K562 (cell line): Measurements from ENCODE around the gene PAK1IP1. TPM values are rescaled to one million over a fixed set of nuclear protein-coding genes. Genes with fewer than 3 reads are reported as not detected.

Experiments used
- ATF1 ChIP-seq, 2 experiments: fragments of 450-650 bp in 1 of 2; IDR thresholded peaks; 2 replicates each; pipeline ENCODE4 v1.6.1; 2016; ENCODE audit warnings: missing compliant biosample characterization in 1 of 2, missing genetic modification characterization in 1 of 2
- ATF7 ChIP-seq: fragments of 450-650 bp; IDR thresholded peaks from 2 replicates; pipeline ENCODE4 v1.7.1; 2014; ENCODE audit warnings: mild to moderate bottlenecking, moderate library complexity
- BDP1 ChIP-seq: IDR thresholded peaks from 3 replicates; pipeline ENCODE4 v1.6.1; 2011; ENCODE audit not compliant: insufficient read length, insufficient read depth
- BRD4 ChIP-seq: fragments of 200-600 bp; sonication (generic); IDR thresholded peaks from 2 replicates; pipeline ENCODE4 v1.6.1; 2017; ENCODE audit warnings: inconsistent platforms
- CHD2 ChIP-seq: IDR thresholded peaks from 2 replicates; pipeline ENCODE4 v1.6.1; 2011; ENCODE audit warnings: low read depth, low read length
- CTCF ChIP-seq, 3 experiments: IDR thresholded peaks in 2 of 3; conservative IDR thresholded peaks in 1 of 3; 2 replicates each; pipeline ENCODE4 v1.5.1; 2011 to 2012; ENCODE audit warnings: low read length in 3 of 3, mild to moderate bottlenecking in 3 of 3, control low read depth in 2 of 3, improper control_type of control experiment in 1 of 3, inconsistent platforms in 1 of 3, low read depth in 1 of 3, mixed read lengths in 1 of 3, moderate library complexity in 1 of 3; ENCODE audit not compliant: insufficient read depth in 2 of 3
- HDAC8 ChIP-seq: fragments of 450-650 bp; IDR thresholded peaks from 2 replicates; pipeline ENCODE4 v1.6.1; 2016; ENCODE audit warnings: mild to moderate bottlenecking, missing genetic modification characterization, moderate library complexity, missing compliant biosample characterization
- ID3 ChIP-seq, 2 experiments: fragments of 250-450 bp in 1 of 2; fragments of 450-650 bp in 1 of 2; sonication (Bioruptor Pico) in 1 of 2; IDR thresholded peaks; 2 replicates each; pipeline versions ENCODE4 v1.6.1 to v1.8.0; 2016 to 2021; ENCODE audit warnings: mild to moderate bottlenecking in 2 of 2, moderate library complexity in 2 of 2, missing compliant biosample characterization in 1 of 2, missing genetic modification characterization in 1 of 2
- IRF1 ChIP-seq: sonication (generic); formaldehyde crosslinking; IDR thresholded peaks from 2 replicates; pipeline ENCODE4 v1.8.0; 2022; ENCODE audit warnings: missing genetic modification reagents, mild to moderate bottlenecking, borderline replicate concordance
- KDM5B ChIP-seq: fragments of 200-600 bp; sonication (generic); IDR thresholded peaks from 2 replicates; pipeline ENCODE4 v1.6.1; 2012; ENCODE audit warnings: low read depth, mild to moderate bottlenecking, moderate library complexity, low read length, control low read depth, inconsistent platforms; ENCODE audit not compliant: insufficient replicate concordance
- KLF1 ChIP-seq: fragments of 450-650 bp; IDR thresholded peaks from 2 replicates; pipeline ENCODE4 v1.6.1; 2016; ENCODE audit warnings: missing genetic modification characterization, missing compliant biosample characterization
- MEF2D ChIP-seq: conservative IDR thresholded peaks from 2 replicates; pipeline ENCODE4 v1.6.1; 2016; ENCODE audit warnings: low read depth, missing genetic modification characterization, missing compliant biosample characterization
- PML ChIP-seq: IDR thresholded peaks from 2 replicates; pipeline ENCODE4 v1.6.1; 2012; ENCODE audit warnings: low read length, inconsistent platforms
- SIN3A ChIP-seq, 2 experiments: fragments of 150-350 bp in 1 of 2; IDR thresholded peaks; 2 replicates each; pipeline ENCODE4 v1.6.1; 2011 to 2016; ENCODE audit warnings: borderline replicate concordance in 2 of 2, low read depth in 2 of 2, low read length in 2 of 2, mild to moderate bottlenecking in 2 of 2, moderate library complexity in 2 of 2; ENCODE audit not compliant: control insufficient read depth in 1 of 2
- SRF ChIP-seq, 2 experiments: fragments of 250-450, 450-650 bp in 1 of 2; sonication (Bioruptor Pico) in 1 of 2; sonication (generic) in 1 of 2; formaldehyde crosslinking; IDR thresholded peaks; 2 replicates each; pipeline versions ENCODE4 v1.5.0 to v1.5.1; 2020 to 2022; ENCODE audit warnings: mild to moderate bottlenecking in 1 of 2, missing genetic modification reagents in 1 of 2
- SRSF3 ChIP-seq: fragments of 200-400 bp; formaldehyde crosslinking; IDR thresholded peaks from 2 replicates; pipeline ENCODE4 v1.6.1; 2016; ENCODE audit warnings: mild to moderate bottlenecking, low read length, moderate library complexity; ENCODE audit not compliant: insufficient read depth
- TAF15 ChIP-seq: fragments of 200-400 bp; formaldehyde crosslinking; IDR thresholded peaks from 2 replicates; pipeline ENCODE4 v1.6.1; 2017; ENCODE audit warnings: mild to moderate bottlenecking, low read depth, low read length, moderate library complexity
- TAF7 ChIP-seq: fragments of 450-650 bp; IDR thresholded peaks from 2 replicates; pipeline ENCODE4 v1.6.1; 2016; ENCODE audit warnings: missing genetic modification characterization, missing compliant biosample characterization
- TEAD4 ChIP-seq, 2 experiments: sonication (generic) in 1 of 2; formaldehyde crosslinking in 1 of 2; IDR thresholded peaks; 2 replicates each; pipeline versions ENCODE4 v1.6.1 to v1.8.0; 2012 to 2022; ENCODE audit warnings: borderline replicate concordance in 1 of 2, inconsistent platforms in 1 of 2, low read length in 1 of 2, mild to moderate bottlenecking in 1 of 2, missing genetic modification reagents in 1 of 2
- XRCC4 ChIP-seq: IDR thresholded peaks from one replicate; pipeline ENCODE4 v1.6.1; 2011; ENCODE audit not compliant: insufficient read depth, insufficient read length; ENCODE audit errors: extremely low read depth
- ZBTB9 ChIP-seq: fragments of 450-650 bp; formaldehyde crosslinking; IDR thresholded peaks from 2 replicates; pipeline ENCODE4 v1.4.0; 2020; ENCODE audit warnings: mild to moderate bottlenecking, moderate library complexity
- ZNF133 ChIP-seq: fragments of 250-450 bp; sonication (Bioruptor Pico); IDR thresholded peaks from 2 replicates; pipeline ENCODE4 v1.4.0; 2020; ENCODE audit warnings: mild to moderate bottlenecking
- ZNF165 ChIP-seq: fragments of 250-450 bp; sonication (Bioruptor Pico); IDR thresholded peaks from 2 replicates; pipeline ENCODE4 v1.4.0; 2020; ENCODE audit warnings: borderline replicate concordance
- ZNF311 ChIP-seq: fragments of 250-450 bp; sonication (Bioruptor Pico); IDR thresholded peaks from 2 replicates; pipeline ENCODE4 v1.4.0; 2020; ENCODE audit warnings: mild to moderate bottlenecking, moderate library complexity
- ZNF717 ChIP-seq: fragments of 250-450 bp; sonication (Bioruptor Pico); IDR thresholded peaks from 2 replicates; pipeline ENCODE4 v1.5.0; 2021
- polyA plus RNA-seq, 8 experiments: library from polyadenylated mRNA; depleted of rRNA in 4 of 8; stranded (reverse) in 5 of 8; unstranded in 3 of 8; fragments of >200 nt; fragmentation: Nextera tagmentation in 2 of 8; fragmentation: Illumina TruSeq in 1 of 8; extraction: Ambion mirVana in 2 of 8; extraction: Trizol in 1 of 8; gene quantifications; 2 replicates each; pipeline versions ENCODE4 v1.2.1 to v1.2.3, GENCODE V29; 2011 to 2014; ENCODE audit warnings: inconsistent platforms in 1 of 8, missing spikeins in 1 of 8
- total RNA-seq, 7 experiments: library from RNA; depleted of rRNA in 6 of 7; stranded (reverse); fragments of >200 nt in 6 of 7; fragmentation: Illumina TruSeq in 2 of 7; extraction: Trizol in 2 of 7; gene quantifications; 2 replicates each; pipeline versions ENCODE4 v1.2.1 to v1.2.3, GENCODE V29; 2011 to 2021; ENCODE audit warnings: low replicate concordance in 1 of 7

Gene PAK1IP1
- total and polyA plus RNA-seq, 9 of the 15 experiments (the other 6 are each of a cell fraction or from before 2014, with no cell fraction given): 50.0 to 200 (median 87.0) TPM

GRCh38 chr6:10662207-10662606 is 32.6 kb upstream of the PAK1IP1 start (continued):
- TF ChIP-seq CTCF (IDR thresholded peaks at IDR 0.05 in 2 of 3, conservative IDR thresholded peaks at IDR 0.05 in 1 of 3; ENCODE audit: insufficient read depth in 2 of 3, low read depth in 1 of 3, low read length in 3 of 3) (no peak), PML (no peak), BRD4 (no peak), ZNF133 (CRISPR knock-in tag) (0 out of 2 replicates have a peak, but pooled peaks have one; percentile 31), TAF7 (no peak; the same call in 1 of the 2 replicates), BDP1 (no peak), SIN3A (IDR thresholded peaks at IDR 0.05; ENCODE audit: borderline replicate concordance in 2 of 2, control insufficient read depth in 1 of 2, low read depth in 2 of 2, low read length in 2 of 2) (no peak), KLF1 (tag) (no peak), CHD2 (no peak), SRSF3 (no peak), ZNF311 (CRISPR knock-in tag) (peak; percentile 85), ZNF165 (CRISPR knock-in tag) (0 out of 2 replicates have a peak, but pooled peaks have one; percentile 27), MEF2D (tag) (peak; percentile 84), TAF15 (no peak), IRF1 (CRISPR knock-in tag) (no peak), ID3 (CRISPR knock-in tag; IDR thresholded peaks at IDR 0.05) (no peak), ID3 (tag; IDR thresholded peaks at IDR 0.05) (peak; percentile 96), ZBTB9 (CRISPR knock-in tag) (peak; percentile 96), ATF1 (CRISPR knock-in tag; IDR thresholded peaks at IDR 0.05) (no peak), ATF1 (tag; IDR thresholded peaks at IDR 0.05) (peak; percentile 32; the same call in 1 of the 2 replicates), SRF (CRISPR knock-in tag; IDR thresholded peaks at IDR 0.05) (no peak), XRCC4 (no peak), ATF7 (no peak), KDM5B (no peak), HDAC8 (tag) (peak; percentile 76), ZNF717 (CRISPR knock-in tag) (no peak), TEAD4 (IDR thresholded peaks at IDR 0.05; ENCODE audit: low read length) (no peak), TEAD4 (CRISPR knock-in tag; IDR thresholded peaks at IDR 0.05; ENCODE audit: borderline replicate concordance) (no peak)
